GM18870 (cell line): Measurements from ENCODE around the gene TMEM135.
A peak's percentile ranks its signal among the peaks of the same experiment; 100 is the strongest.

ENCODE experiments used
- ATAC-seq: cut with Tn5 transposase; IDR thresholded peaks from one replicate; pipeline ENCODE4 v1.9.1; 2021; ENCODE audit warnings: moderate library complexity; ENCODE audit not compliant: unreplicated experiment

Gene TMEM135

DNA sequence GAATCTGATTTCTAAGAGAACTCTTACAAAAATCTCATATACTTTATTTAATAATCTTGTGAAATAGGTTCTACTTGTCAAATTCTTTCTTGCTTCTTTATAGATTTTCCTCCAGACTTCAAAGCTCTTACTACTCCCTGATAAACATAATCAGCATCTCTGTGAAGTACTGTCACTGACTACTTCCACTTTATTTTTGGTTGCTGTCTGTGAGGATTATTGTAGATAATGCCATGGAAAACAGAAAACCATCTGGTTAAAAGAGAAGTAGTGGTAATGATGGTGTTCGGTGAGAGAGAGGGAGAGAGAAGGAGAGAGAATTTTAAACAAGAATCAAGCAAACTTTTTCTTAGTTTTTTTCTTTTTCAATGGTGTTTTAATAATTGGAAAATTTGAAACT is 152.3 kb downstream of the TMEM135 start:
- ATAC-seq: no peak

- ATAC-seq: no peak
Measured at GRCh38 chr11:87193756-87194470, 156.2 kb downstream of the TMEM135 start.

GRCh38 chr11:87194985-87195820 is 157.5 kb downstream of the TMEM135 start:
- ATAC-seq: no peak

DNA sequence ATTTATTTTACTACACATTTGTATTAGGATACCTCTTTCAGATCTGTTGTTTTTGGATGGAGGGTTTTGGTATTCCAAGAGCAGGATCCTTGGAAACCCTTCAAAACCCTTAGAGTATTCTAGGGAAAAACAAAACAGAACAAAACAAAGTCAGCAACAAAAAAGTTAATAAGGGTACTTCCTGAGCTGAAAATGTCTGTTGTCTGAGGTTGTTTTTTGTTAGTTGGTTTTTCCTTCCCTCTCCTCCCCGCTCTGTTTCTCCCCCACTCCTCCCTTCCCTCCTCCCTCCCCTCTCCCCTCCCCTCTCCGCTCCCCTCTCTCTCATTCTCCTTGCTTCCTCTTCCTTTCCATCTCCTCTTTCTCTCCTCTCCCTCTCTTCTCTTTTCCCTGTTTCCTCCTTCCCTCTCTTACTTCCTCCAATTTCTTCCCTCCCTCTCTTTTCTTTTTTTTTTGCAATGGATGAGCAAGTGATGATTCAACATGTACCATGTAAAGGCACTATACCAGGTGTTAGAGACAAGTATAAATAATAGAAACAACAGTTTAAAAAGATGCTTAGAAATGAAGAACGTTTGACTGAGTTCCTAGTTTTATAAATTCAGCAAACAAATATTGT is 160.6 kb downstream of the TMEM135 start:
- no peak for ATAC-seq

DNA sequence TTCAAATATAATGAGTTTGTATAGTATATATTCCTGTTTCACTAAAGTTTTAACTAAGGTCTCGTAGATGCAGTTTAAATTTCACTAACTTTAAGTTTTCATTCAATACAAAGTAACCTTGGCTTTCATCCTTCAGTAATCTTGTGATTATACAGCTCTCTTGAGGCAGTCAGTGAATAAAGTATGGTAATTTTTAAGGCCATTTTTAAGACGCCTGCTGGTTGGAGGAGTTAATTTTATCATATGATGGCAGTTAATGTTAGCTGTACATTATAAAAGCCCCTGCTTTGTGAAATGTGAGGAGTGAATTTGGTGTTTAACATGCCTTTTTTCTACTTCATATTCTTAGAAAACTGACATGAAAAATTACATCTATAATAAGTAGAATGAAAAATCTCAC is 163.6 kb downstream of the TMEM135 start:
- no peak for ATAC-seq

- ATAC-seq: no peak
Measured at GRCh38 chr11:87203907-87204602, 166.3 kb downstream of the TMEM135 start.

GRCh38 chr11:87212891-87213290 is 175.2 kb downstream of the TMEM135 start:
- no peak for ATAC-seq

GRCh38 chr11:87213444-87213843 is 175.7 kb downstream of the TMEM135 start:
- ATAC-seq: peak; percentile 97

DNA sequence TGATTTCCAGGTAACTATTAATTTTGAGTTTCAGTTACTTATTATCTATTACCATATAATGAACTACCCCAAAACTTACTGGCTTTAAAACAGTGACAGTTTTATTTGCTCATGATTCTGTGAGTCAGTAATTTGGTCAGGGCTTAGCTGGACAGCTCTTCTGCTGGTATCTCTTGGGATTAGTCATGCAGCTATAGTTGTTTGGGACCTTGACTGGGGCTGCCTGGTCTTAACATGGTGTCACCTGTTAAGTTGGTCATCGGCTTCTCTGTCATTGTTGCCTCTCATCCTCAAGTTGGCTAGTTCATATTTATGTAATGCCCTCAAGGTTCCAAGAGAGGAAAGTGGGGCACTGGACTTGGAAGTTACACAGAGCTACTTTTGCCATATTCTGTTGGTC is 177.5 kb downstream of the TMEM135 start:
- ATAC-seq: no peak

- no peak for ATAC-seq
Measured at GRCh38 chr11:87219266-87219665, 181.5 kb downstream of the TMEM135 start.

DNA sequence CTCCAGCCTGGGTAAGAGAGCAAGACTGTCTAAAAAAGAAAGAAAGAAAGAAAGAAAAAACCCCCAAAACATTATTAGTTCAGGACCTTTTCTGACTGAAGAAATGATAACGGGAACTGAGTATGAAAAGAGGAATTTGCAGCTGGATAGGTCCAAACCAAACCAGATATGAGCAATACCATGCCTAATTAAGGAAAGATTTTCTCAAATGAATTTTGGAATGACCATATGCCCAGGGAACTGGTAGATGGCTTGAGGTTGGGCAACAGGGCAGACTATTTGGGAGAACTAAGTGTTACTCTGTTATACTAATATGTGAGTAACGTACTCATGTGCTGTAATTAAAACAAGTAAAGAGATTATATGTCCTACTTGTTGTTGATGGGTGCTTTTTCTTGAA is 186.1 kb downstream of the TMEM135 start:
- no peak for ATAC-seq

- ATAC-seq: no peak
Measured at GRCh38 chr11:87224486-87224885, 186.8 kb downstream of the TMEM135 start.

- no peak for ATAC-seq
Measured at GRCh38 chr11:87228820-87229219, 191.1 kb downstream of the TMEM135 start.

- ATAC-seq: no peak
Measured at GRCh38 chr11:87230995-87231394, 193.3 kb downstream of the TMEM135 start.

DNA sequence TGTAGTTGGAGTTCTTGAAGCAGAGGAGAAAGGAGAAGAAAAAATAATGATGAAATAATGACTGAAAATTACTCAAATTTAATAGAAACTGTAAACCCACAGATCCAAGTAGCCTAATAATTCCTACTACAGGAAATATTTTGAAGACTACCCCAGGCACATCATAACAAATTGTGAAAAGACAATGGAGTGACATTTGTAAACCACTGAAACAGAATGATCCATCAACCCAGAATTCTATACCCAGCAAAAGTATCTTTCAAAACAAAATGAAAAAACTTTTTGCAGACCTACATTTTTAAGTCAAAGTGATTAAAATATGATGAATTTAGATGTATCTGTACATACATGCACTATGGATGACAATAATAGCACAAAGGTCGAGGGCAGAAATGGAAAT is 194.6 kb downstream of the TMEM135 start:
- no peak for ATAC-seq

- no peak for ATAC-seq
Measured at GRCh38 chr11:87235366-87235765, 197.6 kb downstream of the TMEM135 start.

DNA sequence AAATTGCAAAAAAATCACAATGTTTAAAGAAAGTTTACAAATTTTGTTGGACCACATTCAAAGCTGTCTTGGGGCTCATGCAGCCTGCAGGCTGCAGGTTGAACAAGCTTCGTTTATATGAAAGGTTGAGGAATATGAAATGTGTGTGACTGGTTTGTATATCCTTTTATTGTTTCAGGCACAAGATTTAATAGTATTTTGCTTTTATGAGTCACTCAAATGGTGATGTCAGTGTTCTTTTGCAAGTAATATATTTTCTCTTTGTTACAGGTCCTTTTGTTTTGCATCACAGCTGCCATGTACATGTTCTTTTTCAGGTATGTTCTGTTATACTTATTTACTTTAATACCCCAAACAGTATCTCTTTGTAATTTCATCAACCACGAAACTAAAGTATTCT is 198.6 kb downstream of the TMEM135 start:
- ATAC-seq: no peak

DNA sequence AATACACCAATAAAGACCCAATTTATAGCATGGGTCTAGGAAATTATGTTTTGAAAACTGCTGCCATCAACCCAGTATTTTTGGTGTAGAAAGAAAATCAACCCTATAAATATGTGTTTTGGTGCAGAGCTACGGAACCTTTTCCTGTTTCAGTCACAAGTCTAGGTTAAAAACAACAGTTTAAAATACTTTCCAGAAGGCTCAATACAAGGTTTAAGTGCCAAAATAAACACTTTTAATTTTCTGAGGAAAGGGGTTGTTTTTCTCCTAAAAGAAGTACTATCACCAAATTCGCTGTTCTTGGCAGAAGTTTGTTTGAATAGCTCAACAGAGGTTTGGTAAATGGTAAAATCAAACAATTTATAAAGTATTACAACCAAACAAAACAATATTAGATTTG is 201.3 kb downstream of the TMEM135 start:
- no peak for ATAC-seq

DNA sequence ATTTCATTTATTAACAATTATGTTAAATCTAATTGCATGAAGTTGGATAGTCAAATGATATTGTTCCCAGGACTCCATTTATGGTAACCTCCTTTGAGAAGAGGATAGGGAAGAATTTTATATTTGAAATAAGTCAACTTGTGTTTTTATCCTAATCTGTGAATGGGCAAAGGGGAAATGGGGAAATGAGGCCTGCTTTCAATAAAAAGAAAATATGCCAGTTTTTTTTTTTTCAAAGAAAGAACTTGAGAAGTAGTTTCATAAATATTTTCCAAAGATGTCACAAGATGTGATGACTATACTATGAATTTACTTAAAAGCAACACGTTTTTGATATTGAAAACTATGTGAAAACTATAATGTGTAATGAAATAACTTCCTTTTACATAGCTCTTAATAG is 201.8 kb downstream of the TMEM135 start:
- ATAC-seq: no peak

DNA sequence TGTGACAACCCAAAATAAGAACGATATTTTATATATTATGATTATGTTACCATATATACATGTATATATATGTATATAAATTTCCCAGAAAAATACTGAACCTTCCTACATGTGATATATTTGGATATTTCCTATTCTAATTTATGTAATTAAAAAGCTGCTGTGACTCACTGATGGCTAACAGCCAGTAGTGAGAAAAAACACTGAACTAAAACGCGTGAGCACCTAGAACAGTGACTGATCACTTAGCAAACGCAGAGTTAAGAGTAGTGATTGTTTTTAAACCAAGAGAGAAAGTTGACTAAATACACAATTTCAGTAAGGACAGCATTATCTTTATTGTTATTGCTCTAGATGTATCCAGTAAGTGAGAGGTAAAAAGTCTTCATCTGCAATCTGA is 213.8 kb downstream of the TMEM135 start:
- no peak for ATAC-seq

DNA sequence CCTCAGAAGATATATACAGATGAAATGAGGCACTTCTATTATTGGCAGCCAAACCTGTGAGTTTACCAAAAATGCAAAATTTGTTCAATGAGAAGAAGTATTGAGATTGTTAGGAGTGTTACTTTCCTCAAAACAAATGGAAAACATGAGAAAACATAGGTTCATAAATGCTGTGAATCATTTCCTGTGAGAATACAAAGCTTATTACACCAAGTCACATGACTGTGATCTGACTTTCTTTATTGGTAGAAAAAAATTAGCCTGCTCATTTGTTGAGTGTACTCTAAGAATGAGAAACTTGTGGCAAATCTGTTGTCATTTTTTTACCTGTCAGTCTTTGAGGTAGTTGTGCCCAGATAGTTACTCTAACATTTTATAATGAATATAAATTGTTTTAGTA is 215.1 kb downstream of the TMEM135 start:
- ATAC-seq: no peak
